ENCODE measurements around the gene SLC7A4. TPM values are rescaled to one million over a fixed set of nuclear protein-coding genes. Genes with fewer than 3 reads are reported as not detected.

The SLC7A4 gene
- total and polyA plus RNA-seq, 2 of the 8 experiments (the other 6 are each of a cell fraction or from before 2014, with no cell fraction given), result 0.92 TPM; not detected in 1

DNA sequence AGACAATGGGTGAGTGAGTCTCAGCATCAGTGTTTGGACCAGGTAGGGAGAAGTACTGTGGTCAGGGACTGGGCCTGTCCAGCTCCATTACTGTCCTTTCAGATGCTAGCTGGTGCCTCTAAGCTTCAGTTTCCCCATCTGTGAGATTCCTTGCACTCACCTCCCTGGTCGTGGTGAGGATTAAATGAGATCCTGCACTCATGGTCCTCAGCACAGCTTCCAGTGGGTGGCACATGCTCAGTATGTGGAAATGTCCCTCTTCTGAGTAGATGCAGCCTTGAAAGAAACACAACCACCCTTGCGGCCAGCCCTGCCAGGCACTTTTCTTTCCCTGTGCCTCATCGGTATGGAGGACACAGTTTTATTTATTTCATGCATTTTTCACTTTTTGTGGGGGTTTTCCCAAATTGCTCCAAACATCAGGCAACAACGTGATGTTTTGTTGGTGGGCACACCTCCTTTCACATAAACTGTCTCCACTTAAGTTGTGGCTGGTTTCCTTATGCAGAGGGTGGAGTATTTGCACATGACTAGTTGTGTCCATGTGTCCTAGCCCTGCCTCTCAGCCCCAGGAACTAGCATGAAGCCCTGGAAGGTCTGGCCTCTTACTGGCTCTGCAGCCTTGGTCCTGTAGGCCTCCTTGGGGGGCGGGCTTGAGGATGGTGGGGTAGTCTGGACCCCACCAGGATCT lies 49.1 kb downstream of the SLC7A4 start:
- H3K27me3 ChIP-seq (replicated peaks in 1 of 4; ENCODE audit: control insufficient read depth in 3 of 4, extremely low read depth in 1 of 4, insufficient read depth in 3 of 4, low read length in 3 of 4), result peaks cover 0 to 10% (median 7%) of the 10 kb centered on the region in 4 experiments; a peak in 5 of 7 replicates
- H2BK20ac ChIP-seq (ENCODE audit: low read length), result no peak overlapping the region
- FAIRE-seq, result no peak
- 93% methylated on average over 5 of the region's 5 CpGs; no CpG with 5 or more reads in 1 of the 2 experiments for WGBS, 2 experiments (ENCODE audit: extremely low coverage in 1 of 2, insufficient coverage in 1 of 2, insufficient read length in 1 of 2, insufficient replicate concordance in 2 of 2, low coverage in 1 of 2, low lambda C conversion rate in 2 of 2, missing lambda C conversion rate in 1 of 2)
- H4K8ac ChIP-seq (ENCODE audit: extremely low read depth, insufficient read depth, low read length), result peak overlapping the region; percentile 79; the same call in 1 of the 2 replicates
- no peak for DNase-seq (ENCODE audit: low read depth in 1 of 2, low spot score in 2 of 2)
- no peaks in the 10 kb centered on the region for H3K79me2 ChIP-seq (ENCODE audit: control insufficient read depth in 1 of 2, insufficient read depth in 2 of 2, low read length in 2 of 2)
- H3K18ac ChIP-seq (ENCODE audit: extremely low read depth, low read length), result no peak overlapping the region
- H2BK15ac ChIP-seq (ENCODE audit: low read length), result peak overlapping the region; percentile 14; the same call in 1 of the 2 replicates
- ChIA-PET CTCF (ENCODE audit: partially characterized antibody) (interaction anchor here (0.9 to 1.9 kb wide), 6 partner anchors 11 to 97 kb away, joined by 3 to 10 read pairs (median 5); partner anchors contain the start of genes AIFM3 and P2RX6), POLR2A (ENCODE audit: partially characterized antibody) (interaction anchor here (0.7 to 4.6 kb wide), 4 partner anchors 8 to 1596 kb away, joined by 4 to 45 read pairs (median 6); no protein-coding TSS in a partner anchor)
- no peak overlapping the region for H2AFZ ChIP-seq (ENCODE audit: low read length)
- H2BK12ac ChIP-seq (ENCODE audit: low read depth, low read length), result no peak overlapping the region
- H3K27ac ChIP-seq (ENCODE audit: low read depth, low read length), result no peak overlapping the region
- H3K9me3 ChIP-seq (ENCODE audit: insufficient read depth in 2 of 2, low read depth in 1 of 2, low read length in 1 of 2), result peaks cover 7 to 9% of the 10 kb centered on the region in 2 experiments
- 0 out of 2 replicates have a peak overlapping the region, but pooled peaks have one; percentile 10 for H2AK5ac ChIP-seq (ENCODE audit: low read depth, low read length)
- no peak for TF ChIP-seq ZNF274 (IDR thresholded peaks at IDR 0.05; ENCODE audit: borderline replicate concordance, extremely low read depth, low read length)
- no peak for TF ChIP-seq CHD1 (IDR thresholded peaks at IDR 0.05; ENCODE audit: low read depth, low read length)
- no peak for TF ChIP-seq EGR1 (IDR thresholded peaks at IDR 0.05; ENCODE audit: borderline replicate concordance, low read depth, low read length)
- no peak for TF ChIP-seq NRF1 (IDR thresholded peaks at IDR 0.05; ENCODE audit: low read depth, low read length)
- TF ChIP-seq CBX5 (IDR thresholded peaks at IDR 0.05; ENCODE audit: low read depth, low read length), result no peak
- no peak for TF ChIP-seq TAF1 (IDR thresholded peaks at IDR 0.05; ENCODE audit: low read depth, low read length)
- TF ChIP-seq SIN3A (conservative IDR thresholded peaks at IDR 0.05 in 1 of 2, IDR thresholded peaks at IDR 0.05 in 1 of 2; ENCODE audit: low read depth in 1 of 2, low read length in 2 of 2), result no peak
- TF ChIP-seq SIX5 (IDR thresholded peaks at IDR 0.05; ENCODE audit: low read depth, low read length), result no peak
- no peak for TF ChIP-seq EP300 (IDR thresholded peaks at IDR 0.05; ENCODE audit: borderline replicate concordance in 1 of 2, low read depth in 2 of 2, low read length in 2 of 2)
- H4K91ac ChIP-seq (replicated peaks; ENCODE audit: insufficient read length, low read length), result no peak overlapping the region
- peaks cover 0 to 3% of the 10 kb centered on the region in 2 experiments for H4K20me1 ChIP-seq (replicated peaks in 1 of 2; ENCODE audit: control insufficient read depth in 1 of 2, insufficient read depth in 2 of 2, low read length in 2 of 2)
- H3K23ac ChIP-seq (ENCODE audit: insufficient read length), result no peak overlapping the region
- no peak overlapping the region for H2BK5ac ChIP-seq (ENCODE audit: low read depth, low read length)
- no peaks in the 10 kb centered on the region; a peak in 1 of 8 replicates for H3K36me3 ChIP-seq (ENCODE audit: control insufficient read depth in 2 of 4, insufficient read depth in 4 of 4, low read length in 3 of 4)
- peak overlapping the region; percentile 68 to 86 (median 74); a peak in 7 of 8 replicates for H3K4me3 ChIP-seq (ENCODE audit: extremely low read depth in 1 of 4, insufficient read depth in 2 of 4, low read depth in 3 of 4, low read length in 4 of 4)
- H3K14ac ChIP-seq (ENCODE audit: insufficient read length), result no peak overlapping the region
- peaks cover 5 to 25% (median 8%) of the 10 kb centered on the region in 4 experiments; a peak in 6 of 7 replicates for H3K4me1 ChIP-seq (replicated peaks in 1 of 4; ENCODE audit: control insufficient read depth in 3 of 4, insufficient read depth in 4 of 4, low read length in 3 of 4)
- H4K5ac ChIP-seq (ENCODE audit: insufficient read length, low read depth, low read length), result no peak overlapping the region
- no peak overlapping the region for H3K4ac ChIP-seq (replicated peaks; ENCODE audit: insufficient read length, low read depth, low read length)
- no peak overlapping the region for H3K56ac ChIP-seq (replicated peaks; ENCODE audit: insufficient read length, low read depth, low read length)
- H3K4me2 ChIP-seq (ENCODE audit: insufficient read depth in 1 of 2, low read depth in 2 of 2, low read length in 2 of 2), result peak overlapping the region; percentile 50 to 92
- peaks cover 8% of the 10 kb centered on the region for H3K23me2 ChIP-seq (ENCODE audit: low read depth, low read length)
- H2BK120ac ChIP-seq (replicated peaks; ENCODE audit: low read depth, low read length), result no peak overlapping the region
- no peaks in the 10 kb centered on the region for H3K79me1 ChIP-seq (ENCODE audit: low read depth, low read length)
- H3K9ac ChIP-seq (replicated peaks in 1 of 4; ENCODE audit: extremely low read depth in 1 of 4, low read depth in 3 of 4, low read length in 3 of 4), result peak overlapping the region in 1 of 4 experiments; percentile 75; a peak in 1 of 7 replicates

Measured in H1 (cell line).